ENCODE measurements around the gene PRDM13. TPM values are rescaled to one million over a fixed set of nuclear protein-coding genes. Genes with fewer than 3 reads are reported as not detected.
"Not testable (repeated sequence)": the region's sequence is repeated elsewhere in the genome, so short reads cannot be mapped to it uniquely, and the experiment has no call there.

The PRDM13 gene
- polyA plus RNA-seq, 1 experiment, result not detected

DNA sequence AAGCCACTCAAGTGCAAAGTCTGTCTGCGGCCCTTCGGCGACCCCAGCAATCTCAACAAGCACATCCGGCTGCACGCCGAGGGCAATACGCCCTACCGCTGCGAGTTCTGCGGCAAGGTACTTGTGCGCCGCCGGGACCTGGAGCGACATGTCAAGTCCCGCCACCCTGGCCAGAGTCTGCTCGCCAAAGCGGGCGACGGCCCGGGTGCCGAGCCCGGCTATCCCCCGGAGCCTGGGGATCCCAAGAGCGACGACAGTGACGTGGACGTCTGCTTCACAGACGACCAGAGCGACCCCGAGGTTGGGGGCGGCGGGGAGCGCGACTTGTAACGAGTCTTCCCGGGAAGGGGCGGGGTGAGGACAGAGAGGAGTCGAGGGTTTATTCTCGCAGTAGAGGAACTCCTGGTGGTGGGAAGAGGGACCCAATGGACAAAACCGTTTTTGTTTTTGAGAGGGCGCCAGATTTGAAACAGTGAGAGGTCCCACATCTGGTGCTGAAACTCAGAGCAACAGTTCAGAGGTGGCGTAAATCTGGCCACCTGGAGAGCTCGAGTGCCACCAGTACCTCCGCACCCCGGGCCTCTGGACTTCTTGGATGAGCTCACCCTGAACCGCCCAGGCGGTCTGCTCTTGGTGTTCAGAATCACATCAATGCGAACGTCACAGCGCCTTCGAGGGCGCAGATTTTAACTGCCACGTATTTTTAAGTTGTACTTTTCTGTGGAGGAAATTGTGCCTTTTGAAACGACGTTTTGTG, 8.0 kb downstream of the PRDM13 start:
- H3K27ac ChIP-seq (ENCODE audit: low read depth, low read length), result no peak overlapping the region
- H3K27me3 ChIP-seq (ENCODE audit: control insufficient read depth, insufficient read depth, low read length), result peaks cover 93% of the 10 kb centered on the region
- DNase-seq (ENCODE audit: low read depth, low spot score), result no peak
- H3K4me3 ChIP-seq (ENCODE audit: low read depth, low read length), result no peak overlapping the region
- peaks cover 15% of the 10 kb centered on the region for H3K9me3 ChIP-seq (ENCODE audit: control insufficient read depth, insufficient read depth, low read length)
- ChIA-PET POLR2A (no interaction called here), CTCF (no interaction called here)
- TF ChIP-seq, protein P1, sequence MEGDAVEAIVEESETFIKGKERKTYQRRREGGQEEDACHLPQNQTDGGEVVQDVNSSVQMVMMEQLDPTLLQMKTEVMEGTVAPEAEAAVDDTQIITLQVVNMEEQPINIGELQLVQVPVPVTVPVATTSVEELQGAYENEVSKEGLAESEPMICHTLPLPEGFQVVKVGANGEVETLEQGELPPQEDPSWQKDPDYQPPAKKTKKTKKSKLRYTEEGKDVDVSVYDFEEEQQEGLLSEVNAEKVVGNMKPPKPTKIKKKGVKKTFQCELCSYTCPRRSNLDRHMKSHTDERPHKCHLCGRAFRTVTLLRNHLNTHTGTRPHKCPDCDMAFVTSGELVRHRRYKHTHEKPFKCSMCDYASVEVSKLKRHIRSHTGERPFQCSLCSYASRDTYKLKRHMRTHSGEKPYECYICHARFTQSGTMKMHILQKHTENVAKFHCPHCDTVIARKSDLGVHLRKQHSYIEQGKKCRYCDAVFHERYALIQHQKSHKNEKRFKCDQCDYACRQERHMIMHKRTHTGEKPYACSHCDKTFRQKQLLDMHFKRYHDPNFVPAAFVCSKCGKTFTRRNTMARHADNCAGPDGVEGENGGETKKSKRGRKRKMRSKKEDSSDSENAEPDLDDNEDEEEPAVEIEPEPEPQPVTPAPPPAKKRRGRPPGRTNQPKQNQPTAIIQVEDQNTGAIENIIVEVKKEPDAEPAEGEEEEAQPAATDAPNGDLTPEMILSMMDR (IDR thresholded peaks at IDR 0.05; ENCODE audit: low read depth, low read length), result no peak

DNA sequence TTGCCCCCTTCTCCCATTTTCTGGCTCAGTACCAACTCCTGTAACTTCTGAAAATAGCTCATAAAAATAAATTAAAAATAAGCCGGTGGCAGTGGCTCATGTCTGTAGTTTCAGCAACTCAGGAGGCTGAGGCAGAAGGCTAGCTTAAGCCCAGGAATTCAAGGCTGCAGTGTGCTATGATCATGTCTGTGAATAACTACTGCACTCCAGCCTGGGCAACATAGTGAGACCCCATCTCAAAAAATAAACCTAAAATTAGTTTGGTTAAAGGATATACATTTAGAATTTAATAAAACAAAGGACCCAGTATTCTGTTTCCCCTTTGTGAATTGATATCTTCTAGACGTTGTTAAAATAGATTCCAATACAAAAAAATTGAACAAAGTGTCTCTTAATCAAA, 10.5 kb downstream of the PRDM13 start:
- POLR2A ChIA-PET, result no interaction called here
- peaks cover 87% of the 10 kb centered on the region for H3K27me3 ChIP-seq (ENCODE audit: control insufficient read depth, insufficient read depth, low read length)
- TF ChIP-seq, protein P1 (IDR thresholded peaks at IDR 0.05; ENCODE audit: low read depth, low read length), result no peak
- peaks cover 15% of the 10 kb centered on the region for H3K9me3 ChIP-seq (ENCODE audit: control insufficient read depth, insufficient read depth, low read length)
- CTCF ChIA-PET, result no interaction called here
- H3K27ac ChIP-seq (ENCODE audit: low read depth, low read length), result no peak overlapping the region
- H3K4me3 ChIP-seq (ENCODE audit: low read depth, low read length), result no peak overlapping the region
- DNase-seq (ENCODE audit: low read depth, low spot score), result no peak

DNA sequence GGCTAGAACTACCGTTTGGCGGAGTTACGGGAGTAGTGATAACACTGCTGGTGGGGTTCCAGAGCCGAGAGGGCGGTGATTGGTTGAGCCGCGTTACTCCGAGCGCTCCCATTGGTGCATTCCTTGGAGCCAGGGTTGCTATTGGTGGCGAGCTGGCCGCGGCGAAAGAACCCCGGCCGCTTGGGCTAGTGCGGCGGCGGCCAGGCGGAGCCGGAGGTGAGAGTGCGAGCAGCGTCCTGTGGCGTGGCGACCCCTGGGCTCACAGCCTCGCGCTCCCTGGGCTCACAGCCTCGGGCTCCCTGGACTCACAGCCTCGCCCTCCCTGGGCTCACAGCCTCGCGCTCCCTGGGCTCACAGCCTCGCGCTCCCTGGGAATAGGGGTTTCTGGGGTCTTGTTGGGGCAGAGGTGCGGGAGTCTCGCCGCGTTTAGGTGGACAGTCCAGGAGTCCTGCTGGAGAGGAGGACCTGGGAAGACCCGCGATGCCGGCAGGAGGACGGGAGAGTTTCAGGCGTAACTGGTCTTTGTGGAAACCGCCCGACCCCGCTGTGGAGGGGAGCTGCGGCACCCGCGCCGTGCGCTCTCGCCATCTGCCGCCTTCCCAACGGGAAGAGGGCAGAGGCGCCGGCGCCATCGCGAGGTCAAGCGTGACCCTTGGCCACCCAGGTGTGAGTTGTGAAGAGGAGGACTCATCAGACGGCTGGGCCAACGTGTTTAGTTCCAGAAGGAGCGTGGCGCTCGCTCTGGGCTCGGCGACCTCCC, 12.2 kb downstream of the PRDM13 start:
- POLR2A ChIA-PET, result no interaction called here

DNA sequence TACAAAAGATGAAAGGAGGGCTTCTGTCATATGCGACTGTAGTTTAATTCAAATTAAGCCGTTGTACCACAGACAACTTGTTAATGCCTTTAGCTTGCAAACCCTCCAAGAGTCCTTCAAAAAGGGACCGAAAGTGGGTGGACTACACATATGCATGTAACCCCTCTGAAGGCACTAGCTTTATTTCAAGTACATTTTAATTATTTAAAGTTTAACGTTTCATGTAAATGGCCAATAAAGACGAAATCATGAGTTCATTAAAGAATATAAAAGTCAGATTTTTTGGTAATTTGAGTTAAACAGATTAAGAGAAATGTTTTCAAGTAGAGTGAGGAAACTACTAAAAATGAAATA, 12.8 kb downstream of the PRDM13 start:
- H3K27me3 ChIP-seq (ENCODE audit: control insufficient read depth, insufficient read depth, low read length), result peaks cover 72% of the 10 kb centered on the region
- CTCF ChIA-PET, result no interaction called here
- H3K27ac ChIP-seq (ENCODE audit: low read depth, low read length), result no peak overlapping the region
- no peak overlapping the region for H3K4me3 ChIP-seq (ENCODE audit: low read depth, low read length)
- POLR2A ChIA-PET, result no interaction called here
- peaks cover 11% of the 10 kb centered on the region for H3K9me3 ChIP-seq (ENCODE audit: control insufficient read depth, insufficient read depth, low read length)
- TF ChIP-seq, protein P1 (IDR thresholded peaks at IDR 0.05; ENCODE audit: low read depth, low read length), result no peak
- no peak for DNase-seq (ENCODE audit: low read depth, low spot score)

More for the DNA sequence above, 12.2 kb downstream of the PRDM13 start:
- CTCF ChIA-PET, result no interaction called here
- Histone ChIP-seq H3K9me3 (ENCODE audit: control insufficient read depth, insufficient read depth, low read length) (peaks cover 13% of the 10 kb centered on the region), H3K4me3 (ENCODE audit: low read depth, low read length) (no peak overlapping the region), H3K27me3 (ENCODE audit: control insufficient read depth, insufficient read depth, low read length) (peaks cover 78% of the 10 kb centered on the region), H3K27ac (ENCODE audit: low read depth, low read length) (no peak overlapping the region)
- TF ChIP-seq, protein P1 (IDR thresholded peaks at IDR 0.05; ENCODE audit: low read depth, low read length), result no peak
- DNase-seq (ENCODE audit: low read depth, low spot score), result no peak

- H3K27ac ChIP-seq (ENCODE audit: low read depth, low read length); DNase-seq (ENCODE audit: low read depth, low spot score); CTCF ChIA-PET; POLR2A ChIA-PET; H3K4me3 ChIP-seq (ENCODE audit: low read depth, low read length); H3K9me3 ChIP-seq (ENCODE audit: control insufficient read depth, insufficient read depth, low read length): not testable (repeated sequence)
- peaks cover 46% of the 10 kb centered on the region for H3K27me3 ChIP-seq (ENCODE audit: control insufficient read depth, insufficient read depth, low read length)
Observed at GRCh38 chr6:99622044-99622443, 15.4 kb downstream of the PRDM13 start.

All from AG04450 (cell line).